ENCODE measurements around the gene MOSPD2.

MOSPD2 gene

GRCh38 chrX:14884714-14885113, 11.5 kb downstream of the MOSPD2 start:
- no peak overlapping the region for H3K14ac ChIP-seq (ENCODE audit: low read length in 2 of 2)
- H2BK120ac ChIP-seq (ENCODE audit: low read depth, low read length), result no peak overlapping the region
- H3K23ac ChIP-seq (ENCODE audit: low read length in 2 of 2), result no peak overlapping the region
- H3K18ac ChIP-seq (ENCODE audit: low read depth in 1 of 2, low read length in 2 of 2), result no peak overlapping the region
- H3K4me3 ChIP-seq (ENCODE audit: insufficient read depth in 1 of 2, low read depth in 1 of 2, low read length in 2 of 2), result no peak overlapping the region
- no peak overlapping the region for H2BK12ac ChIP-seq (ENCODE audit: low read length in 2 of 2)
- no peak overlapping the region for H2BK15ac ChIP-seq (ENCODE audit: low read depth, poor library complexity, severe bottlenecking)
- H2AK5ac ChIP-seq (ENCODE audit: low read length, severe bottlenecking), result no peak overlapping the region
- H3K4me2 ChIP-seq (ENCODE audit: low read length, poor library complexity, severe bottlenecking), result no peak overlapping the region
- H3K9ac ChIP-seq (ENCODE audit: low read length), result no peak overlapping the region
- no peak overlapping the region for H3K27ac ChIP-seq (ENCODE audit: low read length, poor library complexity, severe bottlenecking)
- WGBS, result 100% methylated on average over 1 of the region's 1 CpG
- H2AFZ ChIP-seq (ENCODE audit: low read depth, low read length), result no peak overlapping the region
- H4K91ac ChIP-seq (ENCODE audit: low read length), result no peak overlapping the region
- no peaks in the 10 kb centered on the region for H3K9me3 ChIP-seq (ENCODE audit: control insufficient read depth, low read length)
- H3K4me1 ChIP-seq (ENCODE audit: control insufficient read depth, insufficient read depth, low read depth, low read length), result no peaks in the 10 kb centered on the region
- DNase-seq, result no peak
- H4K8ac ChIP-seq (ENCODE audit: low read length), result no peak overlapping the region
- H2BK5ac ChIP-seq (ENCODE audit: low read depth, low read length, poor library complexity, severe bottlenecking), result no peak overlapping the region
- no peaks in the 10 kb centered on the region for H3K79me1 ChIP-seq (replicated peaks; ENCODE audit: low read length, poor library complexity, severe bottlenecking)
- H3K36me3 ChIP-seq (ENCODE audit: control insufficient read depth in 1 of 2, insufficient read depth in 2 of 2, low read depth in 1 of 2, low read length in 2 of 2), result no peaks in the 10 kb centered on the region
- H3K4ac ChIP-seq (ENCODE audit: low read depth in 1 of 2, low read length in 2 of 2), result no peak overlapping the region
- H3K27me3 ChIP-seq (ENCODE audit: control insufficient read depth in 1 of 2, insufficient read depth in 1 of 2, low read length in 2 of 2), result no peaks in the 10 kb centered on the region

DNA sequence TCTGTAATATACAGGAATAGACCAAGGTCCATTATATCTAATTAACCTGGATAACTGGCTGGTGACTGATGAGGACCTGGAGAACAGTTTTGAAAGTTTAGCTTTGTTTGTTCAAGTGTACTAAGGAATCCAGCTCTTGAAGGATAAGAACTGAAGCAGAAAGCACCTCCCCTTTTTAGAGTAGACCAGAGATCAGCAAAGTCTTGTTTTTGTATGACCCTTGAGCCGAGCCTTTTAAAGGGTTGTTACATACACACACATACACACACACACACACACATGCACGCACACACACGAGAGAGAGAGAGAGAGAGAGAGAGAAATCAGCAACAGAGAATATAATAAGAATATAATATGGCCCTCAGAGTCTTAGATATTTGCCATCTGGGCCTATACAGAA, 13.0 kb downstream of the MOSPD2 start:
- H3K4me2 ChIP-seq (ENCODE audit: low read length, poor library complexity, severe bottlenecking), result no peak overlapping the region
- no CpG with 5 or more reads among the region's 3 CpGs for WGBS

GRCh38 chrX:14896273-14896672, 23.1 kb downstream of the MOSPD2 start:
- WGBS, result 100% methylated on average over 2 of the region's 2 CpGs
- no peak overlapping the region for H2BK5ac ChIP-seq (ENCODE audit: low read depth, low read length, poor library complexity, severe bottlenecking)
- no peaks in the 10 kb centered on the region for H3K27me3 ChIP-seq (ENCODE audit: control insufficient read depth in 1 of 2, insufficient read depth in 1 of 2, low read length in 2 of 2)

More for the DNA sequence above, 13.0 kb downstream of the MOSPD2 start:
- Histone ChIP-seq H3K27ac (ENCODE audit: low read length, poor library complexity, severe bottlenecking) (no peak overlapping the region), H3K4me3 (ENCODE audit: insufficient read depth in 1 of 2, low read depth in 1 of 2, low read length in 2 of 2) (no peak overlapping the region), H3K4me1 (ENCODE audit: control insufficient read depth, insufficient read depth, low read depth, low read length) (no peaks in the 10 kb centered on the region), H2BK12ac (ENCODE audit: low read length in 2 of 2) (no peak overlapping the region), H3K14ac (ENCODE audit: low read length in 2 of 2) (no peak overlapping the region), H3K23ac (ENCODE audit: low read length in 2 of 2) (no peak overlapping the region), H2BK15ac (ENCODE audit: low read depth, poor library complexity, severe bottlenecking) (no peak overlapping the region), H2BK120ac (ENCODE audit: low read depth, low read length) (no peak overlapping the region), H3K27me3 (ENCODE audit: control insufficient read depth in 1 of 2, insufficient read depth in 1 of 2, low read length in 2 of 2) (no peaks in the 10 kb centered on the region), H3K9me3 (ENCODE audit: control insufficient read depth, low read length) (no peaks in the 10 kb centered on the region), H3K79me1 (replicated peaks; ENCODE audit: low read length, poor library complexity, severe bottlenecking) (no peaks in the 10 kb centered on the region), H3K36me3 (ENCODE audit: control insufficient read depth in 1 of 2, insufficient read depth in 2 of 2, low read depth in 1 of 2, low read length in 2 of 2) (no peaks in the 10 kb centered on the region), H3K4ac (ENCODE audit: low read depth in 1 of 2, low read length in 2 of 2) (no peak overlapping the region), H2AK5ac (ENCODE audit: low read length, severe bottlenecking) (no peak overlapping the region), H3K9ac (ENCODE audit: low read length) (no peak overlapping the region), H2AFZ (ENCODE audit: low read depth, low read length) (no peak overlapping the region), H4K91ac (ENCODE audit: low read length) (no peak overlapping the region), H2BK5ac (ENCODE audit: low read depth, low read length, poor library complexity, severe bottlenecking) (no peak overlapping the region), H3K18ac (ENCODE audit: low read depth in 1 of 2, low read length in 2 of 2) (no peak overlapping the region), H4K8ac (ENCODE audit: low read length) (no peak overlapping the region)
- DNase-seq, result no peak

DNA sequence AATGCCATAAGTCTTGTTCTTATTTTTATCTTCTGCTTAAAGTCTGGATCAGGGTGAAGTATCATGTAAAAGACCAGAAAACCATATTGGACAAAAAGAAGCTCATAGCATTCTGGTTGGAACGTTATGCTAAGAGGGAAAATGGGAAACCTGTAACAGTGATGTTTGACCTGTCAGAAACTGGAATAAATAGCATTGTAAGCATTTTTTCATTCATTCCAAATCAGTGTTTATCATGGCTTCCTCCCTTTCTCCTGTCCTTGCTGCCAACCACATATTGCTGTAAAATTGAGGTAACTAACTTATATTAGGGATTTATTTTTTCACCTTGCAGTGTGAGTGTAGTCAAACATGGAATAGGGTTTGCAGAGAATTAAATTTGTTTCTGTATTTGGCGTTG, 23.8 kb downstream of the MOSPD2 start:
- DNase-seq, result no peak
- H2BK120ac ChIP-seq (ENCODE audit: low read depth, low read length), result no peak overlapping the region
- H3K4me1 ChIP-seq (ENCODE audit: control insufficient read depth, insufficient read depth, low read depth, low read length), result no peaks in the 10 kb centered on the region
- WGBS, result 100% methylated on average over 1 of the region's 2 CpGs
- H2AK5ac ChIP-seq (ENCODE audit: low read length, severe bottlenecking), result no peak overlapping the region
- peaks cover 3% of the 10 kb centered on the region for H3K79me1 ChIP-seq (replicated peaks; ENCODE audit: low read length, poor library complexity, severe bottlenecking)
- H2BK5ac ChIP-seq (ENCODE audit: low read depth, low read length, poor library complexity, severe bottlenecking), result no peak overlapping the region
- no peak overlapping the region for H3K18ac ChIP-seq (ENCODE audit: low read depth in 1 of 2, low read length in 2 of 2)
- no peaks in the 10 kb centered on the region for H3K9me3 ChIP-seq (ENCODE audit: control insufficient read depth, low read length)
- H3K4ac ChIP-seq (ENCODE audit: low read depth in 1 of 2, low read length in 2 of 2), result no peak overlapping the region
- H4K91ac ChIP-seq (ENCODE audit: low read length), result no peak overlapping the region
- peaks cover 0 to 20% of the 10 kb centered on the region in 2 experiments for H3K36me3 ChIP-seq (ENCODE audit: control insufficient read depth in 1 of 2, insufficient read depth in 2 of 2, low read depth in 1 of 2, low read length in 2 of 2)
- H3K4me2 ChIP-seq (ENCODE audit: low read length, poor library complexity, severe bottlenecking), result no peak overlapping the region
- no peak overlapping the region for H3K27ac ChIP-seq (ENCODE audit: low read length, poor library complexity, severe bottlenecking)
- no peak overlapping the region for H2AFZ ChIP-seq (ENCODE audit: low read depth, low read length)
- H2BK15ac ChIP-seq (ENCODE audit: low read depth, poor library complexity, severe bottlenecking), result no peak overlapping the region
- no peak overlapping the region for H3K4me3 ChIP-seq (ENCODE audit: insufficient read depth in 1 of 2, low read depth in 1 of 2, low read length in 2 of 2)
- H4K8ac ChIP-seq (ENCODE audit: low read length), result no peak overlapping the region
- H3K14ac ChIP-seq (ENCODE audit: low read length in 2 of 2), result no peak overlapping the region
- H3K27me3 ChIP-seq (ENCODE audit: control insufficient read depth in 1 of 2, insufficient read depth in 1 of 2, low read length in 2 of 2), result no peaks in the 10 kb centered on the region
- H3K23ac ChIP-seq (ENCODE audit: low read length in 2 of 2), result no peak overlapping the region
- H3K9ac ChIP-seq (ENCODE audit: low read length), result no peak overlapping the region
- no peak overlapping the region for H2BK12ac ChIP-seq (ENCODE audit: low read length in 2 of 2)

More at GRCh38 chrX:14896273-14896672, 23.1 kb downstream of the MOSPD2 start:
- Histone ChIP-seq H2BK15ac (ENCODE audit: low read depth, poor library complexity, severe bottlenecking) (no peak overlapping the region), H3K27ac (ENCODE audit: low read length, poor library complexity, severe bottlenecking) (no peak overlapping the region), H3K79me1 (replicated peaks; ENCODE audit: low read length, poor library complexity, severe bottlenecking) (peaks cover 3% of the 10 kb centered on the region), H3K9me3 (ENCODE audit: control insufficient read depth, low read length) (no peaks in the 10 kb centered on the region), H4K91ac (ENCODE audit: low read length) (no peak overlapping the region), H3K14ac (ENCODE audit: low read length in 2 of 2) (no peak overlapping the region), H3K4me3 (ENCODE audit: insufficient read depth in 1 of 2, low read depth in 1 of 2, low read length in 2 of 2) (no peak overlapping the region), H3K9ac (ENCODE audit: low read length) (no peak overlapping the region), H4K8ac (ENCODE audit: low read length) (no peak overlapping the region), H2BK120ac (ENCODE audit: low read depth, low read length) (no peak overlapping the region), H3K4me2 (ENCODE audit: low read length, poor library complexity, severe bottlenecking) (no peak overlapping the region), H2AK5ac (ENCODE audit: low read length, severe bottlenecking) (no peak overlapping the region), H3K18ac (ENCODE audit: low read depth in 1 of 2, low read length in 2 of 2) (no peak overlapping the region), H3K4ac (ENCODE audit: low read depth in 1 of 2, low read length in 2 of 2) (no peak overlapping the region), H2AFZ (ENCODE audit: low read depth, low read length) (no peak overlapping the region), H3K36me3 (ENCODE audit: control insufficient read depth in 1 of 2, insufficient read depth in 2 of 2, low read depth in 1 of 2, low read length in 2 of 2) (peaks cover 0 to 20% of the 10 kb centered on the region in 2 experiments), H2BK12ac (ENCODE audit: low read length in 2 of 2) (no peak overlapping the region), H3K23ac (ENCODE audit: low read length in 2 of 2) (no peak overlapping the region), H3K4me1 (ENCODE audit: control insufficient read depth, insufficient read depth, low read depth, low read length) (no peaks in the 10 kb centered on the region)
- no peak for DNase-seq

Measured in mesenchymal stem cell (in vitro differentiated cells and primary cell).